NOMO-1 (cell line): ENCODE data around the gene MPC1.
"Not testable (repeated sequence)": the region's sequence is repeated elsewhere in the genome, so short reads cannot be mapped to it uniquely, and the experiment has no call there.

Experiments used
- DNase-seq, 2 experiments: peaks; one replicate each; lab custom pipeline; 2025; ENCODE audit not compliant: unreplicated experiment in 2 of 2; lab: John Stamatoyannopoulos, UW

Gene MPC1

GRCh38 chr6:166382500-166382932 lies 224 bp downstream of the MPC1 start:
- DNase-seq: no peak

GRCh38 chr6:166381733-166382499 lies 824 bp downstream of the MPC1 start:
- peak; percentile 59 to 77 for DNase-seq

- no peak for DNase-seq
These were observed 1.4 kb downstream of the MPC1 start for GRCh38 chr6:166381381-166381732.

GRCh38 chr6:166379800-166380199 lies 2.9 kb downstream of the MPC1 start:
- DNase-seq: no peak

GRCh38 chr6:166379103-166379586 lies 3.6 kb downstream of the MPC1 start:
- no peak for DNase-seq

GRCh38 chr6:166377721-166378120 lies 5.0 kb downstream of the MPC1 start:
- no peak for DNase-seq

GRCh38 chr6:166375013-166375412 lies 7.7 kb downstream of the MPC1 start:
- DNase-seq: no peak

- DNase-seq: no peak
These were observed 12.3 kb downstream of the MPC1 start for GRCh38 chr6:166370489-166370888.

GRCh38 chr6:166369782-166370181 lies 13.0 kb downstream of the MPC1 start:
- no peak for DNase-seq

GRCh38 chr6:166366921-166367320 lies 15.8 kb downstream of the MPC1 start:
- no peak for DNase-seq

- no peak for DNase-seq
These were observed 16.9 kb downstream of the MPC1 start for GRCh38 chr6:166365806-166366205.

GRCh38 chr6:166365221-166365620 lies 17.5 kb downstream of the MPC1 start:
- DNase-seq: no peak

- DNase-seq: no peak
These were observed 18.3 kb downstream of the MPC1 start for GRCh38 chr6:166364456-166364855.

- DNase-seq: not testable (repeated sequence)
These were observed 20.3 kb downstream of the MPC1 start for GRCh38 chr6:166362427-166362826.

GRCh38 chr6:166361077-166361429 lies 21.7 kb downstream of the MPC1 start:
- peak; percentile 67 to 84 for DNase-seq

- peak in 1 of 2 experiments; percentile 84 for DNase-seq
These were observed 22.3 kb downstream of the MPC1 start for GRCh38 chr6:166360243-166361076.

- DNase-seq: no peak
These were observed 27.2 kb downstream of the MPC1 start for GRCh38 chr6:166355552-166355951.

GRCh38 chr6:166354965-166355364 lies 27.8 kb downstream of the MPC1 start:
- DNase-seq: no peak

GRCh38 chr6:166354143-166354542 lies 28.6 kb downstream of the MPC1 start:
- no peak for DNase-seq

GRCh38 chr6:166353507-166353906 lies 29.2 kb downstream of the MPC1 start:
- no peak for DNase-seq

GRCh38 chr6:166352923-166353322 lies 29.8 kb downstream of the MPC1 start:
- DNase-seq: no peak

- DNase-seq: peak; percentile 72 to 83
These were observed 30.9 kb downstream of the MPC1 start for GRCh38 chr6:166351715-166352285.
